Esophagus (tissue), 2 donors: ENCODE data around the gene CATSPER1. TPM values are rescaled to one million over a fixed set of nuclear protein-coding genes. Genes with fewer than 3 reads are reported as not detected.

Source experiments
- H3K27ac ChIP-seq, 2 donors: one replicate each; pipeline ENCODE4 v1.5.1; 2013; ENCODE audit warnings: low read depth in 2 of 2, mild to moderate bottlenecking in 2 of 2, inconsistent platforms in 1 of 2, low read length in 1 of 2, moderate library complexity in 1 of 2
- H3K27me3 ChIP-seq, 2 donors: one replicate each; pipeline ENCODE4 v1.6.1; 2013; ENCODE audit warnings: low read length in 2 of 2, control low read depth in 1 of 2, mild to moderate bottlenecking in 1 of 2; ENCODE audit not compliant: insufficient read depth in 2 of 2, control insufficient read depth in 1 of 2
- H3K36me3 ChIP-seq, 2 donors: one replicate each; pipeline ENCODE4 v1.6.1; 2013; ENCODE audit warnings: low read length in 1 of 2; ENCODE audit not compliant: control insufficient read depth in 2 of 2, insufficient read depth in 2 of 2
- H3K4me1 ChIP-seq, 2 donors: one replicate each; pipeline ENCODE4 v1.6.1; 2013; ENCODE audit warnings: low read length in 1 of 2; ENCODE audit not compliant: control insufficient read depth in 2 of 2, insufficient read depth in 2 of 2
- H3K4me3 ChIP-seq, 2 donors: one replicate each; pipeline ENCODE4 v1.5.1; 2013; ENCODE audit warnings: low read length in 2 of 2, mild to moderate bottlenecking in 2 of 2, low read depth in 1 of 2, moderate library complexity in 1 of 2
- H3K9me3 ChIP-seq, 2 donors: one replicate each; pipeline ENCODE4 v1.6.1; 2013; ENCODE audit warnings: mild to moderate bottlenecking in 2 of 2, low read depth in 1 of 2, low read length in 1 of 2, moderate library complexity in 1 of 2; ENCODE audit not compliant: control insufficient read depth in 2 of 2, insufficient read depth in 1 of 2
- WGBS, 2 donors: extraction: QIAGEN DNeasy Blood & Tissue Kit; methylation state at CpG; one replicate each; pipeline ENCODE4 v1.1.7; 2013; 5-methylcytosine and 5-hydroxymethylcytosine counted together
- polyA plus RNA-seq, 2 donors: library from polyadenylated mRNA; stranded (reverse); fragments of 200-250 nt; gene quantifications; one replicate each; pipeline ENCODE4 v1.2.3, GENCODE V29; 2013
- donor health status: healthy with polysubstance abuse.
- donor health status: Bipolar disorder and iron deficiency.

The CATSPER1 gene
- polyA plus RNA-seq, 2 donors = 0.05 to 0.06 TPM

- Histone ChIP-seq H3K27me3 (no peaks in the 10 kb centered on the region), H3K4me3 (no peak overlapping the region), H3K27ac (no peak overlapping the region), H3K36me3 (no peaks in the 10 kb centered on the region), H3K9me3 (no peaks in the 10 kb centered on the region), H3K4me1 (peaks cover 0 to 9% of the 10 kb centered on the region in 2 donors)
- WGBS, 2 donors = 94% methylated on average over 3 of the region's 3 CpGs
These were observed 20.6 kb upstream of the CATSPER1 start for GRCh38 chr11:66046901-66047300.

- H3K4me1 ChIP-seq = peaks cover 0 to 3% of the 10 kb centered on the region in 2 donors
- no peak overlapping the region for H3K4me3 ChIP-seq
- 14% methylated on average over 11 of the region's 11 CpGs for WGBS, 2 donors
- H3K9me3 ChIP-seq = no peaks in the 10 kb centered on the region
- no peak overlapping the region for H3K27ac ChIP-seq
- H3K36me3 ChIP-seq = no peaks in the 10 kb centered on the region
- H3K27me3 ChIP-seq = no peaks in the 10 kb centered on the region
These were observed 18.9 kb upstream of the CATSPER1 start for GRCh38 chr11:66045177-66045639.

GRCh38 chr11:66044757-66045156, 18.5 kb upstream of the CATSPER1 start:
- H3K36me3 ChIP-seq = no peaks in the 10 kb centered on the region
- H3K9me3 ChIP-seq = no peaks in the 10 kb centered on the region
- 46 to 57% methylated on average over 6 of the region's 6 CpGs for WGBS, 2 donors

GRCh38 chr11:66042996-66043906, 17.0 kb upstream of the CATSPER1 start:
- no peak overlapping the region for H3K27ac ChIP-seq
- no peaks in the 10 kb centered on the region for H3K36me3 ChIP-seq
- no peaks in the 10 kb centered on the region for H3K27me3 ChIP-seq
- H3K4me3 ChIP-seq = no peak overlapping the region
- 96 to 97% methylated on average over 86 to 88 of the region's 88 CpGs for WGBS, 2 donors
- H3K4me1 ChIP-seq = peaks cover 0 to 3% of the 10 kb centered on the region in 2 donors
- H3K9me3 ChIP-seq = no peaks in the 10 kb centered on the region

More at GRCh38 chr11:66044757-66045156, 18.5 kb upstream of the CATSPER1 start:
- Histone ChIP-seq H3K4me1 (peaks cover 0 to 3% of the 10 kb centered on the region in 2 donors), H3K27me3 (no peaks in the 10 kb centered on the region), H3K27ac (no peak overlapping the region), H3K4me3 (no peak overlapping the region)

GRCh38 chr11:66042227-66042995, 16.1 kb upstream of the CATSPER1 start:
- Histone ChIP-seq H3K9me3 (no peaks in the 10 kb centered on the region), H3K36me3 (no peaks in the 10 kb centered on the region), H3K4me3 (no peak overlapping the region), H3K27ac (no peak overlapping the region), H3K4me1 (peaks cover 0 to 3% of the 10 kb centered on the region in 2 donors), H3K27me3 (no peaks in the 10 kb centered on the region)
- WGBS, 2 donors = 95 to 96% methylated on average over 77 to 81 of the region's 81 CpGs

- Histone ChIP-seq H3K27ac (no peak overlapping the region), H3K27me3 (no peaks in the 10 kb centered on the region), H3K9me3 (no peaks in the 10 kb centered on the region), H3K4me3 (no peak overlapping the region), H3K36me3 (no peaks in the 10 kb centered on the region), H3K4me1 (no peaks in the 10 kb centered on the region)
- WGBS, 2 donors = 82 to 85% methylated on average over 3 of the region's 3 CpGs
These were observed 13.5 kb upstream of the CATSPER1 start for GRCh38 chr11:66039765-66040164.

GRCh38 chr11:66037327-66037726, 11.0 kb upstream of the CATSPER1 start:
- H3K4me3 ChIP-seq = no peak overlapping the region
- H3K27ac ChIP-seq = no peak overlapping the region
- no peaks in the 10 kb centered on the region for H3K4me1 ChIP-seq
- WGBS, 2 donors = 86 to 91% methylated on average over 3 of the region's 3 CpGs
- no peaks in the 10 kb centered on the region for H3K9me3 ChIP-seq
- no peaks in the 10 kb centered on the region for H3K36me3 ChIP-seq
- H3K27me3 ChIP-seq = no peaks in the 10 kb centered on the region

GRCh38 chr11:66036334-66036710, 10.0 kb upstream of the CATSPER1 start:
- H3K27ac ChIP-seq = no peak overlapping the region
- no peaks in the 10 kb centered on the region for H3K9me3 ChIP-seq
- 80 to 81% methylated on average over 5 of the region's 5 CpGs for WGBS, 2 donors
- no peaks in the 10 kb centered on the region for H3K4me1 ChIP-seq
- H3K4me3 ChIP-seq = no peak overlapping the region
- no peaks in the 10 kb centered on the region for H3K36me3 ChIP-seq
- no peaks in the 10 kb centered on the region for H3K27me3 ChIP-seq

GRCh38 chr11:66035653-66036333, 9.5 kb upstream of the CATSPER1 start:
- H3K27me3 ChIP-seq = no peaks in the 10 kb centered on the region
- no peaks in the 10 kb centered on the region for H3K36me3 ChIP-seq
- H3K4me1 ChIP-seq = no peaks in the 10 kb centered on the region
- 68% methylated on average over 9 of the region's 9 CpGs for WGBS, 2 donors
- H3K9me3 ChIP-seq = no peaks in the 10 kb centered on the region
- H3K27ac ChIP-seq = no peak overlapping the region
- H3K4me3 ChIP-seq = no peak overlapping the region
